Activated naive CD8-positive, alpha-beta T cell treated with anti-CD3 and anti-CD28 coated beads for 36 hours (primary cell): Measurements from ENCODE around the gene ARHGEF38. TPM values are rescaled to one million over a fixed set of nuclear protein-coding genes. Genes with fewer than 3 reads are reported as not detected.
"Not testable (repeated sequence)": the region's sequence is repeated elsewhere in the genome, so short reads cannot be mapped to it uniquely, and the experiment has no call there.

Source experiments
- DNase-seq: peaks from one replicate; pipeline ENCODE4 v3.0.0; 2021
- H3K27ac Mint-ChIP-seq: one replicate; pipeline ENCODE4 v1.8.0; 2022; ENCODE audit warnings: mild to moderate bottlenecking, moderate library complexity, mixed read lengths
- H3K27me3 Mint-ChIP-seq: one replicate; pipeline ENCODE4 v1.8.0; 2022; ENCODE audit warnings: mild to moderate bottlenecking, mixed read lengths
- H3K36me3 Mint-ChIP-seq: one replicate; pipeline ENCODE4 v1.8.0; 2021; ENCODE audit warnings: mild to moderate bottlenecking, mixed read lengths
- H3K4me1 Mint-ChIP-seq: one replicate; pipeline ENCODE4 v1.8.0; 2021; ENCODE audit warnings: mixed read lengths
- H3K4me3 Mint-ChIP-seq: one replicate; pipeline ENCODE4 v1.8.0; 2022; ENCODE audit warnings: mild to moderate bottlenecking, moderate library complexity, mixed read lengths
- H3K9me3 Mint-ChIP-seq: one replicate; pipeline ENCODE4 v1.8.0; 2022; ENCODE audit warnings: mixed read lengths
- total RNA-seq, 2 experiments: library from RNA; stranded (reverse); gene quantifications; one replicate each; pipeline ENCODE4 v1.2.3, GENCODE V29; 2021

ARHGEF38 gene
- total RNA-seq, 2 experiments from 2014 or later, result not detected

DNA sequence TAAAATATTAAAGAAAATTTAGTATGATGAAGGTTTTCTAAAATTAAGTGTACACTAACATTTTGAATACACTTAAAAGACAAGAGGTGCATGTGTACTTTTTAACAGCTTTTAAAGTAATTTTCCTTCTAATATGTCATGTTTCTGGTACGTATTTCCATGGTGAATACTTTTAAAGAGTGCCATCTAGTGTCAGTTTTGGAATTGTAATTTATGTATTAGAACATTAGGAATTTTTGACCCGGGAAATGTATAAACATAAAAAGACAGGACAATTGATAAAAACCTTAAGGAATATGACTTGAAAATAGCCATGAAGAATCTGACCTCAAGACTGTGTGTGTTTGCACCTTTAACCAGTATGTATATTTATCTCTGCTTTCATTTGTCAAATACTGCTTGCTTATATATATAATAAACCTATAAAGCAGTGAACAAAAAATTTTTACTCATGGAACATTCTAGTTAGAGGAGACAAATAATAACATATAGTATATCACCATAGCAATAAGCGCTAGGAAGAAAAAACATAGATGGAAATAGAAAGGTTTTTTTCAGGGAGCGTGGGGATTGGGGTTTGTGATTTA is 163.4 kb downstream of the ARHGEF38 start:
- no peaks in the 10 kb centered on the region for H3K9me3 Mint-ChIP-seq
- H3K36me3 Mint-ChIP-seq, result peaks cover 7% of the 10 kb centered on the region
- no peak overlapping the region for H3K4me3 Mint-ChIP-seq
- H3K4me1 Mint-ChIP-seq, result peaks cover 4% of the 10 kb centered on the region
- H3K27me3 Mint-ChIP-seq, result no peaks in the 10 kb centered on the region
- no peak for DNase-seq
- H3K27ac Mint-ChIP-seq, result no peak overlapping the region

DNA sequence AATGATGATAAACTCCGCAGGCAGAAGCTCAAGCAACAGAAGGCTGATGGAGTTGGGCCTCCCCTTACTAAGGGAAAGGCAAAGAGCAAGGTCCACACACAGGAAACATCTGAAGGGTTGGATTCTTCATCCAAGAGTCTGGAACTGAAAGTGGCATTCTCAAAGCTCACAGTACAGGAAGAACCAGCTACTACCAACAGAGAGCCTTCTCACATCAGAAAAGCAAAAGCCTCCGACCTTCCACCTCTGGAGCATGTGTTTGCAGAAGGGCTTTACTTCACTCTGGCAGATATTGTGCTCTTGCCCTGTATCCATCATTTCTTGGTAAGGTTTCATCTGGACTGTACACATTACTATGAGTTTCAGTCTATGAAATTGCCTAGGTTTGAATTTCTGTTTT is 166.8 kb downstream of the ARHGEF38 start:
- H3K4me1 Mint-ChIP-seq, result peaks cover 4% of the 10 kb centered on the region

DNA sequence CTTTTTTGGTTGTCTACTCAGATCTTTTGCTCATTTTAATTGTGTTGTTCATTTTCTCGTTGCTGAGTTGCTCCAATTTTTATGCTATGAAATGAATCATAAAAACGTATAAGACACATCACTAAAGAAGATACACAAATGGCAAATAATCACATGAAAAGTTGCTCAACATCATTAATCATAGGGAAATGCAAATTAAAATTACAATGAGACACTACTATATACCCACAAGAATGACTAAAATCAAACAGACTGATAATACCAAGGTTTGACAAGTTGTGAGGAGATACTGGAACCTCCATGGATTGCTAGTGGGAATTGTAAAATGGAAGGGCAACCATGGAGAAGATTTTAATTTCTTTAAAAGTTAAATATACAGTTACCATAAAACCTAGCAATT is 173.2 kb downstream of the ARHGEF38 start:
- Mint-ChIP-seq H3K9me3 (peaks cover 11% of the 10 kb centered on the region), H3K4me1 (peaks cover 2% of the 10 kb centered on the region), H3K27ac (no peak overlapping the region)

More for the DNA sequence above, 166.8 kb downstream of the ARHGEF38 start:
- no peak for DNase-seq
- Mint-ChIP-seq H3K4me3 (no peak overlapping the region), H3K9me3 (no peaks in the 10 kb centered on the region), H3K27me3 (no peaks in the 10 kb centered on the region), H3K36me3 (peaks cover 8% of the 10 kb centered on the region), H3K27ac (no peak overlapping the region)

DNA sequence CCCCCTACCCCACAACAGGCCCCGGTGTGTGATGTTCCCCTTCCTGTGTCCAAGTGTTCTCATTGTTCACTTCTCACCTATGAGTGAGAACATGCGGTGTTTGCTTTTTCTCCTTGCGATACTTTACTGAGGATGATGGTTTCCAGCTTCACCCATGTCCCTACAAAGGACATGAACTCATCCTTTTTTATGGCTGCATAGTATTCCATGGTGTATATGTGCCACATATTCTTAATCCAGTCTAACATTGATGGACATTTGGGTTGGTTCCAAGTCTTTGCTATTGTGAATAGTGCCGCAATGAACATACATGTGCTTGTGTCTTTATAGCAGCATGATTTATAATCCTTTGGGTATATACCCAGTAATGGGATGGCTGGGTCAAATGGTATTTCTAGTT is 177.5 kb downstream of the ARHGEF38 start:
- DNase-seq, H3K27me3 Mint-ChIP-seq, H3K4me1 Mint-ChIP-seq, H3K4me3 Mint-ChIP-seq, H3K27ac Mint-ChIP-seq: not testable (repeated sequence)
- H3K36me3 Mint-ChIP-seq, result peaks cover 66% of the 10 kb centered on the region
- peaks cover 29% of the 10 kb centered on the region for H3K9me3 Mint-ChIP-seq

More for the DNA sequence above, 173.2 kb downstream of the ARHGEF38 start:
- DNase-seq, result no peak
- H3K36me3 Mint-ChIP-seq, result peaks cover 25% of the 10 kb centered on the region
- H3K4me3 Mint-ChIP-seq, result no peak overlapping the region
- H3K27me3 Mint-ChIP-seq, result no peaks in the 10 kb centered on the region

Other genes with a start within 250 kb of the ARHGEF38 start
- gene PPA2, start 78.6 kb upstream of the ARHGEF38 start, total RNA-seq, result 100 to 1,000 TPM; 101 to 104 TPM
- 10 to 100 TPM; 28.0 to 28.5 TPM for gene INTS12, start 156.1 kb downstream of the ARHGEF38 start, total RNA-seq
- gene GSTCD, start 156.2 kb downstream of the ARHGEF38 start, total RNA-seq, result 10 to 100 TPM; 18.9 to 20.8 TPM